ENCODE measurements around the gene ADAM22. TPM values are rescaled to one million over a fixed set of nuclear protein-coding genes. Genes with fewer than 3 reads are reported as not detected.

Gene ADAM22
- total RNA-seq, 1 donor: 1.3 TPM

DNA sequence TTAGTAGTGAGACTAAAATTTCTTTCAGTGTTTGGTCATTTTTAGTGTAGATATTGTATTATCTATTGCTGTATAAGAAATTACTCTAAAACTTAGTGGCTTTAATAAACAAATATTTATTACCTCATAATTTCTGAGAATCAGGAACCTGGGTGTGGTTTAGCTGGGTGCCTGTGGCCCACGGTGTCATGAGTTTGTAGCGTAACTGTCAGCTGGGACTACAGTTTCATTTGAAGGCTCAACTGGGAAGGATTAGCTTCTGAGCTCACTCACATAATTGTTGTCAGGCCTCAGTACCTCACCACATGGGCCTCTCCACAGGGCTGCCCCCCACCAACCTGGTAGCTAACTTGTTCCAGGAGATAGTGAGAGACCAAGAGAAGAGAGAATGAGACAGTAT, 187.3 kb downstream of the ADAM22 start:
- DNase-seq (ENCODE audit: low read depth): no peak
- H3K4me3 ChIP-seq (ENCODE audit: low read depth, low read length): no peak overlapping the region
- TF ChIP-seq, protein P1, sequence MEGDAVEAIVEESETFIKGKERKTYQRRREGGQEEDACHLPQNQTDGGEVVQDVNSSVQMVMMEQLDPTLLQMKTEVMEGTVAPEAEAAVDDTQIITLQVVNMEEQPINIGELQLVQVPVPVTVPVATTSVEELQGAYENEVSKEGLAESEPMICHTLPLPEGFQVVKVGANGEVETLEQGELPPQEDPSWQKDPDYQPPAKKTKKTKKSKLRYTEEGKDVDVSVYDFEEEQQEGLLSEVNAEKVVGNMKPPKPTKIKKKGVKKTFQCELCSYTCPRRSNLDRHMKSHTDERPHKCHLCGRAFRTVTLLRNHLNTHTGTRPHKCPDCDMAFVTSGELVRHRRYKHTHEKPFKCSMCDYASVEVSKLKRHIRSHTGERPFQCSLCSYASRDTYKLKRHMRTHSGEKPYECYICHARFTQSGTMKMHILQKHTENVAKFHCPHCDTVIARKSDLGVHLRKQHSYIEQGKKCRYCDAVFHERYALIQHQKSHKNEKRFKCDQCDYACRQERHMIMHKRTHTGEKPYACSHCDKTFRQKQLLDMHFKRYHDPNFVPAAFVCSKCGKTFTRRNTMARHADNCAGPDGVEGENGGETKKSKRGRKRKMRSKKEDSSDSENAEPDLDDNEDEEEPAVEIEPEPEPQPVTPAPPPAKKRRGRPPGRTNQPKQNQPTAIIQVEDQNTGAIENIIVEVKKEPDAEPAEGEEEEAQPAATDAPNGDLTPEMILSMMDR (IDR thresholded peaks at IDR 0.05; ENCODE audit: insufficient read depth, low read length): no peak

GRCh38 chr7:88127637-88128290, 193.7 kb downstream of the ADAM22 start:
- no peak for DNase-seq (ENCODE audit: low read depth)
- TF ChIP-seq, protein P1 (IDR thresholded peaks at IDR 0.05; ENCODE audit: insufficient read depth, low read length): no peak
- H3K4me3 ChIP-seq (ENCODE audit: low read depth, low read length): no peak overlapping the region

DNA sequence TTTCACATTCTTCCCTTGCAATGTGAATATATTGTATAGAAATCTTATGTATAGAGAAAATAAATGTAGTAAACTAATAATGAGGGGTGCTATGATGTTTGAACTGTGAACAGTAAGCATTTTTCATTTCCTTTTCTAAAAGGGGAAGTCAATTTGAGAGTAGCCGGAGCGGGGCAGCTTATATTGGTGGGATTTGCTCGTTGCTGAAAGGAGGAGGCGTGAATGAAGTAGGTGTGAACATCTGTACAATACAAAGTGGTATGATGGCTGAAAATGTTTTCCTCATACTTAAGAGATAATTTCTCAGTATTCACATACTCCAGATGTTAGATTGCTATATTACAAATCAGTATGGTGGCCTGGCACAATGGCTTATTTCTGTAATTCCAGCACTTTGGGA, 198.7 kb downstream of the ADAM22 start:
- H3K4me3 ChIP-seq (ENCODE audit: low read depth, low read length): no peak overlapping the region
- TF ChIP-seq, protein P1 (IDR thresholded peaks at IDR 0.05; ENCODE audit: insufficient read depth, low read length): no peak
- DNase-seq (ENCODE audit: low read depth): no peak

DNA sequence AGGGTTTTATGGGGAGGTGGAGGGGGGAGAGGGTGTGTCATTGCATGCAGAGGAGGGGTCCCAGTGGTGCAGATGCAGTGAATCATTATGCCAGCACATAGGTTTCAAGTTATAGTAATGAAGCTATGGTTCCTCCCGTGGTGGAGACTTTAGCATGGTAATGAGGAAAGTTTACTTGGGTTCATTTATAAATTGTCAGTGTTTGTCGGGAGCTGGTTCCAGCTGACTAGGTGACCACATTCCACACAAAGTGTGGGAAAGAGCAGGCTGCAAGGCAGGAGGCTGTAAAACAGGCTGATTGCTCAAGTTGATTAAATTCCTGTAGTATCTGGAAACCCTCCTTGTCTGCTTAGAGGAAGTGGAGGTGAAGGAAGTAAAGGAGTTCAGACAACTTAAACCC, 206.9 kb downstream of the ADAM22 start:
- DNase-seq (ENCODE audit: low read depth): no peak
- TF ChIP-seq, protein P1 (IDR thresholded peaks at IDR 0.05; ENCODE audit: insufficient read depth, low read length): no peak
- no peak overlapping the region for H3K4me3 ChIP-seq (ENCODE audit: low read depth, low read length)

GRCh38 chr7:88141479-88141878, 207.4 kb downstream of the ADAM22 start:
- no peak for DNase-seq (ENCODE audit: low read depth)
- H3K4me3 ChIP-seq (ENCODE audit: low read depth, low read length): no peak overlapping the region
- TF ChIP-seq, protein P1 (IDR thresholded peaks at IDR 0.05; ENCODE audit: insufficient read depth, low read length): no peak

- TF ChIP-seq, protein P1 (IDR thresholded peaks at IDR 0.05; ENCODE audit: insufficient read depth, low read length): no peak
- DNase-seq (ENCODE audit: low read depth): no peak
- H3K4me3 ChIP-seq (ENCODE audit: low read depth, low read length): no peak overlapping the region
These were observed 207.9 kb downstream of the ADAM22 start for GRCh38 chr7:88141953-88142352.

DNA sequence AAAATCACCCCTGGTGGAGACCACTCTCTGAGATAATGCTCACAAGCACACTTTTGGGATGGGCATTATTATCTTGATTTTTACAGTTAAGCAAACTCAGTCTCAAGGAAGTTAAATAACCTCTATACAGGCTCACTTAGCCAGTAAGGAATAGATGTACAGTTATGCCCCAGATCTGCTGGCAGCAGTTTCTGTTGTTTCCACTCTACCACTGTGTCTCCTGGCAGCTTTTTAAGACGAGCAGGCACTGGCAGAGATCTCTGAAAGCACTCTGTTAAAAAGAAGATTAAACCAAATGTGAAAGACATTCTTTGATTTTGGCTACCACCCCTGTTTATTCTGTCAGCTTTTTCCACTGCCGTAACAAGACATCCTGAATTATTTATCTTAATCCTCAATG, 212.6 kb downstream of the ADAM22 start:
- no peak overlapping the region for H3K4me3 ChIP-seq (ENCODE audit: low read depth, low read length)
- DNase-seq (ENCODE audit: low read depth): no peak
- TF ChIP-seq, protein P1 (IDR thresholded peaks at IDR 0.05; ENCODE audit: insufficient read depth, low read length): no peak

Measured in fibroblast of the aortic adventitia (primary cell).